Ishikawa (cell line): Measurements from ENCODE around the gene CACHD1.

Experiments used
- CREB1 ChIP-seq: IDR thresholded peaks from 2 replicates; pipeline ENCODE4 v1.6.1; 2012; ENCODE audit warnings: low read depth
- EP300 ChIP-seq: IDR thresholded peaks from 2 replicates; pipeline ENCODE4 v1.6.1; 2012; ENCODE audit warnings: borderline replicate concordance
- REST ChIP-seq: IDR thresholded peaks from 2 replicates; pipeline ENCODE4 v1.6.1; 2012; ENCODE audit warnings: low read depth, mild to moderate bottlenecking
- TAF1 ChIP-seq: IDR thresholded peaks from 2 replicates; pipeline ENCODE4 v1.6.1; 2012; ENCODE audit warnings: low read depth, mild to moderate bottlenecking

- TF ChIP-seq CREB1 (no peak), TAF1 (no peak), EP300 (no peak), REST (no peak)
Observed at GRCh38 chr1:64492424-64492823, 22.5 kb downstream of the CACHD1 start.
